Smooth muscle cell (in vitro differentiated cells): ENCODE results near the gene ARAP1. TPM values are rescaled to one million over a fixed set of nuclear protein-coding genes. Genes with fewer than 3 reads are reported as not detected.

Experiments
- DNase-seq: peaks from one replicate; lab custom pipeline; 2025; ENCODE audit not compliant: unreplicated experiment; lab: John Stamatoyannopoulos, UW
- H2AFZ ChIP-seq: fragments of 200-600 bp; sonication (generic); 2 replicates; pipeline ENCODE4 v1.6.0; 2016; ENCODE audit warnings: antibody characterized with exemption, low read depth, mild to moderate bottlenecking
- H3F3A ChIP-seq: fragments of 200-600 bp; sonication (generic); 2 replicates; pipeline ENCODE4 v1.6.0; 2017; ENCODE audit warnings: antibody characterized with exemption, low read depth
- H3K27ac ChIP-seq: fragments of 200-600 bp; sonication (generic); 2 replicates; pipeline ENCODE4 v1.5.1; 2016; ENCODE audit warnings: low read depth, mild to moderate bottlenecking
- H3K27me3 ChIP-seq: fragments of 200-600 bp; sonication (generic); 2 replicates; pipeline ENCODE4 v1.6.1; 2016; ENCODE audit warnings: low read depth, mild to moderate bottlenecking
- H3K36me3 ChIP-seq: fragments of 200-600 bp; sonication (generic); 2 replicates; pipeline ENCODE4 v1.5.1; 2016; ENCODE audit warnings: low read depth
- H3K4me1 ChIP-seq: fragments of 200-600 bp; sonication (generic); 2 replicates; pipeline ENCODE4 v1.5.1; 2016; ENCODE audit warnings: low read depth
- H3K4me2 ChIP-seq: fragments of 200-600 bp; sonication (generic); 2 replicates; pipeline ENCODE4 v1.6.0; 2016; ENCODE audit warnings: mild to moderate bottlenecking
- H3K4me3 ChIP-seq: fragments of 200-600 bp; sonication (generic); 2 replicates; pipeline ENCODE4 v1.5.1; 2016; ENCODE audit warnings: mild to moderate bottlenecking
- H3K79me2 ChIP-seq: fragments of 200-600 bp; sonication (generic); 2 replicates; pipeline ENCODE4 v1.6.0; 2016; ENCODE audit warnings: low read depth, mild to moderate bottlenecking
- H3K9ac ChIP-seq: fragments of 200-600 bp; sonication (generic); 2 replicates; pipeline ENCODE4 v1.6.0; 2016; ENCODE audit warnings: low read depth
- H3K9me3 ChIP-seq: fragments of 200-600 bp; sonication (generic); replicated peaks from 2 replicates; pipeline ENCODE4 v1.5.1; 2016; ENCODE audit warnings: low read depth
- H4K20me1 ChIP-seq: fragments of 200-600 bp; sonication (generic); 2 replicates; pipeline ENCODE4 v1.6.0; 2016; ENCODE audit warnings: low read depth
- CTCF ChIP-seq: fragments of 200-600 bp; sonication (generic); IDR thresholded peaks from 2 replicates; pipeline ENCODE4 v1.5.1; 2017; ENCODE audit warnings: borderline replicate concordance, mild to moderate bottlenecking, antibody characterized with exemption; ENCODE audit not compliant: insufficient read depth, poor library complexity, severe bottlenecking
- WGBS: methylation state at CpG from one replicate; pipeline ENCODE4 v1.1.7; 2016; ENCODE audit warnings: low lambda C conversion rate; 5-methylcytosine and 5-hydroxymethylcytosine counted together
- polyA plus RNA-seq: library from polyadenylated mRNA; unstranded; fragments of >200 nt; fragmentation: Nextera tagmentation; extraction: Ambion mirVana; gene quantifications from 2 replicates; pipeline ENCODE4 v1.2.1, GENCODE V29; 2016
- total RNA-seq: library from RNA; depleted of rRNA; stranded (reverse); fragments of >200 nt; gene quantifications from 2 replicates; pipeline ENCODE4 v1.2.3, GENCODE V29; 2014

Gene ARAP1
- total and polyA plus RNA-seq, 2 experiments from 2014 or later = 45.2 to 45.6 TPM

- no peaks in the 10 kb centered on the region for H3K36me3 ChIP-seq
- H3K79me2 ChIP-seq = no peaks in the 10 kb centered on the region
- no peaks in the 10 kb centered on the region for H3F3A ChIP-seq
- H3K9me3 ChIP-seq = no peaks in the 10 kb centered on the region
- no peak overlapping the region for H3K4me3 ChIP-seq
- no peak overlapping the region for H2AFZ ChIP-seq
- no peaks in the 10 kb centered on the region for H4K20me1 ChIP-seq
- WGBS = 82% methylated on average over 7 of the region's 8 CpGs
- no peak for DNase-seq
- H3K4me2 ChIP-seq = no peak overlapping the region
- H3K4me1 ChIP-seq = peaks cover 9% of the 10 kb centered on the region
- no peak for TF ChIP-seq CTCF
- no peak overlapping the region for H3K9ac ChIP-seq
- H3K27ac ChIP-seq = no peak overlapping the region
- peaks cover 48% of the 10 kb centered on the region for H3K27me3 ChIP-seq
Measured at GRCh38 chr11:72671152-72672099, 80.8 kb downstream of the ARAP1 start.

DNA sequence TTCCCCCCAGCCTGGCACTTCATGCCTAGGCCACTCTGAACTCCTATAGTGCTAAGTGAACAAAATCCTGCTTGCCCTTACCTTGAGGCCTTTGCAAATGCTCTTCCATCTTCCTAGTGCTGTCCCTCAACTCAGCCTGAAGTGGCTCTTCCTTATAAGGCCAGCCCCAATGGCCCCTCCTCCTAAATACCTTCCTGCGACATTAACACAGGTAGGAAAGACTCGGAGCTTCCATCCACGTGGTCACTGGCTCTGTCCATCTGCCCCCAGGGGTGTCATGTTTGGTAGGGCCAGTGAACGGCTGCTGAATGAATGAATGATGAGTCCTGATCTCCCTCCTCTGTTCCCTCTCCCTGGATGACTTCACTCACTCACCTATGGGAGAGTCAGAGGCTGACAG lies 82.2 kb downstream of the ARAP1 start:
- 37% methylated on average over 4 of the region's 4 CpGs for whole genome bisulfite sequencing
- no peak for TF ChIP-seq CTCF
- Histone ChIP-seq H4K20me1 (no peaks in the 10 kb centered on the region), H3K4me2 (no peak overlapping the region), H3K9me3 (no peaks in the 10 kb centered on the region), H3K27me3 (peaks cover 35% of the 10 kb centered on the region), H2AFZ (no peak overlapping the region), H3K36me3 (no peaks in the 10 kb centered on the region), H3K4me3 (no peak overlapping the region), H3K9ac (no peak overlapping the region), H3K27ac (no peak overlapping the region), H3K79me2 (no peaks in the 10 kb centered on the region), H3K4me1 (peaks cover 9% of the 10 kb centered on the region), H3F3A (no peaks in the 10 kb centered on the region)
- no peak for DNase-seq

GRCh38 chr11:72669527-72669926 lies 82.7 kb downstream of the ARAP1 start:
- no peaks in the 10 kb centered on the region for H4K20me1 ChIP-seq
- TF ChIP-seq CTCF = no peak
- no peaks in the 10 kb centered on the region for H3F3A ChIP-seq
- no peak overlapping the region for H3K9ac ChIP-seq
- peaks cover 30% of the 10 kb centered on the region for H3K27me3 ChIP-seq
- H2AFZ ChIP-seq = no peak overlapping the region
- WGBS = 92% methylated on average over 8 of the region's 8 CpGs
- no peaks in the 10 kb centered on the region for H3K36me3 ChIP-seq
- no peak overlapping the region for H3K4me3 ChIP-seq
- H3K27ac ChIP-seq = no peak overlapping the region
- peaks cover 9% of the 10 kb centered on the region for H3K4me1 ChIP-seq
- H3K4me2 ChIP-seq = no peak overlapping the region
- DNase-seq = no peak
- H3K9me3 ChIP-seq = no peaks in the 10 kb centered on the region
- no peaks in the 10 kb centered on the region for H3K79me2 ChIP-seq
